Measurements from ENCODE around the gene PLCXD3. TPM values are rescaled to one million over a fixed set of nuclear protein-coding genes. Genes with fewer than 3 reads are reported as not detected.

PLCXD3 gene
- total and polyA plus RNA-seq, 10 donors = 0.07 to 0.61 (median 0.20) TPM

DNA sequence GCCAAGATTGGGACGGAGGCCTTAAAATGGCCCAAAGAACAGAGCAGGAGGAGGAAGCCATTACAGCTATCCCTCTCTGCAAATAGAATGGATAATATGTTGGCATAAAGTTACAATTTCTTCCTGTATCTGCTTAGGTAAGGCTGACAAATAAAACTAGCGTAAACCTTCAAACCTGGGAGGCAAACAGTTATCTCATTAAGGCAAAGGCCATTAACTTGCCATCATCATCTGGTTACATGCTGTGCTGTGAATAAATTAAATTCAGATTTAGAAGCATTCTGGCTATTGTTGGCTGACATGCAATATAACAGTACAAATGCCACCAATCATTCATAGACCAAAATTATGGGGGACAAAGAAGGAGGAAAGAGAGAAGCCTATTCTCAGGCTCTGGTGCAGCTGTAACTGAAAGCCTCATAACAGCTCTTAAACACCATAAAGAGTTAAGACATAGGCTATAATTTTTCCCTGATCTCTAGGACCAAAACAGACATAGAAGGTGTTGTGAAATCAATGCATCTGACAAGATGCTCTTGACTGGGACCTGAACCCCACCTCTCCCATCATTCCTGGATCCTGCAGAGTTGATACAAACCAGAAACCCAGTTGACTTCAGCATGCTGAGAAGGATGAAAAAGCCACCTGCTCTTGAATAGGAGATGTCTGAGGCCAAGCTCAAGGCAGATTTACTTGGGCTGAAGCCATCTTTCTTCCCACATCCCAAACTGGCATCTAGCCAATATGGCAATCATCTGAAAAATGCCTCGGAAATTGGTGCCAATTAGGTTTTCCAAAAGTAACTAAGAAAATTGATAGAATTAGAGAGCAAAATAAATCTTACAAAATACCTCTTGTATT is 62.5 kb downstream of the PLCXD3 start:
- Histone ChIP-seq H3K9me3 (no peaks in the 10 kb centered on the region), H3K4me3 (no peak overlapping the region), H3K4me1 (no peaks in the 10 kb centered on the region), H3K27me3 (replicated peaks in 1 of 7) (no peaks in the 10 kb centered on the region), H3K27ac (no peak overlapping the region), H3K36me3 (no peaks in the 10 kb centered on the region)
- intact Hi-C loops (cut with DNase I; ENCODE audit: low total_unique reads) = no loop called here
- DNase-seq = no peak
- TF ChIP-seq POLR2A (IDR thresholded peaks at IDR 0.05) = no peak
- TF ChIP-seq, protein P1, sequence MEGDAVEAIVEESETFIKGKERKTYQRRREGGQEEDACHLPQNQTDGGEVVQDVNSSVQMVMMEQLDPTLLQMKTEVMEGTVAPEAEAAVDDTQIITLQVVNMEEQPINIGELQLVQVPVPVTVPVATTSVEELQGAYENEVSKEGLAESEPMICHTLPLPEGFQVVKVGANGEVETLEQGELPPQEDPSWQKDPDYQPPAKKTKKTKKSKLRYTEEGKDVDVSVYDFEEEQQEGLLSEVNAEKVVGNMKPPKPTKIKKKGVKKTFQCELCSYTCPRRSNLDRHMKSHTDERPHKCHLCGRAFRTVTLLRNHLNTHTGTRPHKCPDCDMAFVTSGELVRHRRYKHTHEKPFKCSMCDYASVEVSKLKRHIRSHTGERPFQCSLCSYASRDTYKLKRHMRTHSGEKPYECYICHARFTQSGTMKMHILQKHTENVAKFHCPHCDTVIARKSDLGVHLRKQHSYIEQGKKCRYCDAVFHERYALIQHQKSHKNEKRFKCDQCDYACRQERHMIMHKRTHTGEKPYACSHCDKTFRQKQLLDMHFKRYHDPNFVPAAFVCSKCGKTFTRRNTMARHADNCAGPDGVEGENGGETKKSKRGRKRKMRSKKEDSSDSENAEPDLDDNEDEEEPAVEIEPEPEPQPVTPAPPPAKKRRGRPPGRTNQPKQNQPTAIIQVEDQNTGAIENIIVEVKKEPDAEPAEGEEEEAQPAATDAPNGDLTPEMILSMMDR (IDR thresholded peaks at IDR 0.05 in 8 of 11, conservative IDR thresholded peaks at IDR 0.05 in 3 of 11) = no peak
- no peak for TF ChIP-seq POLR2AphosphoS5 (IDR thresholded peaks at IDR 0.05)
- 77 to 88% (median 84%) methylated on average over 3 of the region's 3 CpGs for WGBS, 5 donors

DNA sequence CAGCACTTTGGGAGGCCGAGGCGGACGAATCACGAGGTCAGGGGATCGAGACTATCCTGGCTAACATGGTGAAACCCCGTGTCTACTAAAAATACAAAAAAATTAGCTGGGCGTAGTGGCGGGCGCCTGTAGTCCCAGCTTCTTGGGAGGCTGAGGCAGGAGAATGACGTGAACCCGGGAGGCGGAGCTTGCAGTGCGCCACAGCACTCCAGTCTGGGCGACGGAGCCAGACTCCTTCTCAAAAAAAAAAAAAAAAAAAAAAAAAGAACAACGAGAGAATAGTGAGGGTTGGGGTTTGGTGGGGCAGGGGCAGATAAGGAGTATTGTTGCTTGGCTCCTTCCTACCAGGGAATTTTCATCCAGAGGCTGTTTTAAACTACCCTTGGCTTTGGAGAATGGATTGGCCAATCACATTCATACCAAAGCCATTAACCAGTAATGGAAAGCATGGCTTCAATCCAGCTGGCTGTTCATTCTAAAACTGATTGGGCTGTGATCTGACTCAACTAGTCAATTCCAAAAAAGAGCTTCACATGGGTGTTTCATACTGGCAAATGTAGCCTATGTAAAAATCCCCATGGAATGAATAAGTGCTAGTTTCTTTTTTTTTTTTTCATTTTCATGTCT is 64.4 kb downstream of the PLCXD3 start:
- no peaks in the 10 kb centered on the region for H3K4me1 ChIP-seq
- H3K4me3 ChIP-seq = no peak overlapping the region
- no peak overlapping the region for H3K27ac ChIP-seq
- no peak for DNase-seq
- 89 to 94% (median 90%) methylated on average over 16 of the region's 16 CpGs for WGBS, 5 donors
- H3K36me3 ChIP-seq = no peaks in the 10 kb centered on the region
- intact Hi-C loops (cut with DNase I; ENCODE audit: low total_unique reads) = no loop called here
- no peaks in the 10 kb centered on the region for H3K27me3 ChIP-seq (replicated peaks in 1 of 7)
- TF ChIP-seq POLR2A (IDR thresholded peaks at IDR 0.05) = no peak
- TF ChIP-seq, protein P1 (IDR thresholded peaks at IDR 0.05 in 8 of 11, conservative IDR thresholded peaks at IDR 0.05 in 3 of 11) = no peak
- no peak for TF ChIP-seq POLR2AphosphoS5 (IDR thresholded peaks at IDR 0.05)
- no peaks in the 10 kb centered on the region for H3K9me3 ChIP-seq

DNA sequence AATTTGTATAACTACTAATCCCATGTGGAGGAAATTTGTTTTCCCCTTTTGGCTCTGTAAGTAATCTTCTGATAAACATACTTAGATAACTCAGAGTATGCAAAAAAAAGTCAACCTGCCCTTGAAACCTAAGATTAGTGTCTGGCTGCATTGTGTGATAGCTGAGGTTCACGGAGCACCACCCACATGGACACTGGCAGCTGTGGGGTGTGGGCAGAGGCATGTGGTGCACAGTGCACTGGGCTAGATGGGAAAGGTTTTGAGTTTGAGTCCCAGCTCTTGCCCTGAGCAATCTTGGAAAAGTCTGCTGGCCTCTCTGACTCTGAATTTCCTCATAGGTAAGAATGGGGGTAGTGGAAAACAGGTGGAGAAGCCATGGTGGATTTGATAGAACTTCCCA is 75.1 kb downstream of the PLCXD3 start:
- no peak for DNase-seq
- intact Hi-C loops (cut with DNase I; ENCODE audit: low total_unique reads) = no loop called here
- Histone ChIP-seq H3K9me3 (no peaks in the 10 kb centered on the region), H3K27me3 (replicated peaks in 1 of 7) (no peaks in the 10 kb centered on the region), H3K36me3 (no peaks in the 10 kb centered on the region), H3K27ac (no peak overlapping the region), H3K4me1 (no peaks in the 10 kb centered on the region), H3K4me3 (no peak overlapping the region)
- no peak for TF ChIP-seq POLR2AphosphoS5 (IDR thresholded peaks at IDR 0.05)
- TF ChIP-seq, protein P1 (IDR thresholded peaks at IDR 0.05 in 8 of 11, conservative IDR thresholded peaks at IDR 0.05 in 3 of 11) = no peak
- no peak for TF ChIP-seq POLR2A (IDR thresholded peaks at IDR 0.05)
- WGBS, 5 donors = 47 to 75% (median 69%) methylated on average over 1 of the region's 1 CpG

DNA sequence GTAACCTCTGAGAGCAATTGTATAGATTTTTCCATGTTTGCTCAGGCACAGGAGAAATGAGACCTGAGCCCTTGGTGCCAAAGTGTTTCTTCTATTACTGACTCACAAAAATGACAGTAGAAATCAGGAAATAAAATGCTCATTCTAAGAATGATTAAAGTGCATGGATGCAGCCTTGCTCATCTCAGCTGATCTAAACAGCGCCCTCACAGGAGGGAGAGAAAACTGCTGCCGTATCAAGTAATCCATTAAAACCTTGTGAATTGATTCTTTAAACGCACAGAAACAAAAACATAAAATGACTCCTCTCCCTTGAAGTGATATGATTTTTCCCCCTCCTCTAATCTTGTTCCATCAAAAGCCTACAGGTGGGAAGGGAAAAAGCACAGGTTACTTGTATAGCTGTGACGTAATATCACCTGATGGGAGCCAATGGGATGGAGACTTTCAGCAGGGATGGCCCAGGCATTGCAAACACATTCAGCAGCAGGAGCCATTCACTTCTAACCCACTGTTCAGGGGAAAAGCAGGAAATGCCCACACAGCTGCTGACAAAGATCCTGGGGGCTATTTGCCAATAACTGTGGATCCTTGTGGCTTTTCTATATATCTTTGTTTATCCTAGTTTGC is 76.7 kb downstream of the PLCXD3 start:
- H3K9me3 ChIP-seq = no peaks in the 10 kb centered on the region
- no peak overlapping the region for H3K27ac ChIP-seq
- intact Hi-C loops (cut with DNase I; ENCODE audit: low total_unique reads) = no loop called here
- no peaks in the 10 kb centered on the region for H3K36me3 ChIP-seq
- no peak overlapping the region for H3K4me3 ChIP-seq
- TF ChIP-seq, protein P1 (IDR thresholded peaks at IDR 0.05 in 8 of 11, conservative IDR thresholded peaks at IDR 0.05 in 3 of 11) = no peak
- TF ChIP-seq POLR2A (IDR thresholded peaks at IDR 0.05) (no peak), POLR2AphosphoS5 (IDR thresholded peaks at IDR 0.05) (no peak)
- no peak for DNase-seq
- WGBS, 5 donors = 56 to 67% (median 60%) methylated on average over 4 of the region's 4 CpGs
- H3K27me3 ChIP-seq (replicated peaks in 1 of 7) = no peaks in the 10 kb centered on the region
- no peaks in the 10 kb centered on the region for H3K4me1 ChIP-seq

All from spleen (tissue), 11 donors.